Measurements from ENCODE around the gene CLVS2.
A peak's percentile ranks its signal among the peaks of the same experiment; 100 is the strongest.

CLVS2 gene

DNA sequence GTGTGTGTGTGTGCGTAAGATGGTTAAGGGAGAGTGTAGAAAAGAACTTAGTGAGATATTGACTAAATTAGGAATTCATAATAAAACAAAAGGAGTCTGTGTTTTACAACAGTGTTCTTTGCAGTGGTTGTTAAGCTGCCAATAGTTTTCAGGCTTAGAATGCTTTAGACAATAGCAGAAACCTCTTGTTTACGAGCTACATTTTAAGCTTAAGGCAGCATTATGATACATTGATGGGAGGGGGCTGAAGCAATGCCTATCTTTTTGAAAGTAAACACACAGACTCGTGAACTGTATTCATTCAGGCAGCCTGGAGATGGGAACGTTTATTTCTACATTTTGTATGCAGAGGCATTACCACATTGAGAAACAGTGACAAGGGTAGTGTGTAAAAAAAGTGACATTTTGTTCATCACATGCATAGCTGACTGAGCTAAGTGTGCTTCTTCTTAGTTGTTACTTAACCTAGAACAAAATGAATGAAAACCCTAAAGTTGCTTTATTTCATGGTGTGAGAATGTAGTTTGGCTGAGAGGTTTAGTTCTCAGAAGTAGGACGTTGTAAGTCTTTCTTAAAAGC is 21.2 kb downstream of the CLVS2 start:
- no peak overlapping the region for H3K4me3 ChIP-seq (ENCODE audit: low read depth, low read length)
- TF ChIP-seq, protein P1, sequence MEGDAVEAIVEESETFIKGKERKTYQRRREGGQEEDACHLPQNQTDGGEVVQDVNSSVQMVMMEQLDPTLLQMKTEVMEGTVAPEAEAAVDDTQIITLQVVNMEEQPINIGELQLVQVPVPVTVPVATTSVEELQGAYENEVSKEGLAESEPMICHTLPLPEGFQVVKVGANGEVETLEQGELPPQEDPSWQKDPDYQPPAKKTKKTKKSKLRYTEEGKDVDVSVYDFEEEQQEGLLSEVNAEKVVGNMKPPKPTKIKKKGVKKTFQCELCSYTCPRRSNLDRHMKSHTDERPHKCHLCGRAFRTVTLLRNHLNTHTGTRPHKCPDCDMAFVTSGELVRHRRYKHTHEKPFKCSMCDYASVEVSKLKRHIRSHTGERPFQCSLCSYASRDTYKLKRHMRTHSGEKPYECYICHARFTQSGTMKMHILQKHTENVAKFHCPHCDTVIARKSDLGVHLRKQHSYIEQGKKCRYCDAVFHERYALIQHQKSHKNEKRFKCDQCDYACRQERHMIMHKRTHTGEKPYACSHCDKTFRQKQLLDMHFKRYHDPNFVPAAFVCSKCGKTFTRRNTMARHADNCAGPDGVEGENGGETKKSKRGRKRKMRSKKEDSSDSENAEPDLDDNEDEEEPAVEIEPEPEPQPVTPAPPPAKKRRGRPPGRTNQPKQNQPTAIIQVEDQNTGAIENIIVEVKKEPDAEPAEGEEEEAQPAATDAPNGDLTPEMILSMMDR (IDR thresholded peaks at IDR 0.05; ENCODE audit: low read depth, low read length) = no peak
- DNase-seq (ENCODE audit: low read depth, low spot score) = no peak
- in situ Hi-C loops (cut with HindIII; ENCODE audit: low sequenced_read_pairs) = no loop called here

DNA sequence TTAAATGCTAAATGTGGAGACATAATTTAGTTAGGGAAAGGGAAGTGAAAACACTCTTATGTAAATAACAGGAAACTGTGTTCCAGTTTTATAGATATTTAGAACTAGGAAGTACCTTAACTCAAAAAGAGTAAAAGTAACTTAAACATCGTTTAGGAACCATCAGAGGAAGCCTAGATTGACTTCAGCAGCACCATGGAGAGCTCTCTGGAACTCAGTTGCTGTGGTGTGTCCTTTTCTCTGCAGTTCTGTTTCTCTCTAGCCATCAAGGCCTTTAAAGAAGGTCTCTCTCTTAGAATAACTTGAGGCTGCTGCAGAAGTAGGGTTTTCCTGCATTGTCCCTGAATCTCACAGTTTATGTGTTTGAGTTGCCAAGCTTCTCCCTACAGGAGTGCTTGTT is 26.9 kb downstream of the CLVS2 start:
- in situ Hi-C loops (cut with HindIII; ENCODE audit: low sequenced_read_pairs) = no loop called here
- no peak overlapping the region for H3K4me3 ChIP-seq (ENCODE audit: low read depth, low read length)
- DNase-seq (ENCODE audit: low read depth, low spot score) = peak; percentile 36
- TF ChIP-seq, protein P1 (IDR thresholded peaks at IDR 0.05; ENCODE audit: low read depth, low read length) = no peak

DNA sequence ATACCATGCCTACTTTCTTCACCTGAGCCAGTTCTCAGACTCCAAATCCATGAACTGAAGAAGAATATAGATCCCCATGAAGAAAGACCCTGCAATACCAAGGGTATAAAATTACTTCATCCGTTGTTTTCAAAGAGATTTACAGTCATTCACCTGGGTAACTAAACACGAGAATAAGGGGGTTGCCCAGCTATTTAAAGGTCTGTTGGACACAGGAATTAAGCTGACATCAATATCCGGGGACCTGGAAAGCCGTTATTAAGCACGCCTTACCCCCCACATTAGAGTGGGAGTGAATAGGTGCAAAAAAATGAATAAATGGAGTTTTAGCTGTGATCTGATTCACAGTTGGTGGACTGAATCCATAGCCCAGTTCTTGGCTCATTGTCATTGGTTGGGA is 28.9 kb downstream of the CLVS2 start:
- no peak for DNase-seq (ENCODE audit: low read depth, low spot score)
- no peak overlapping the region for H3K4me3 ChIP-seq (ENCODE audit: low read depth, low read length)
- TF ChIP-seq, protein P1 (IDR thresholded peaks at IDR 0.05; ENCODE audit: low read depth, low read length) = no peak
- in situ Hi-C loops (cut with HindIII; ENCODE audit: low sequenced_read_pairs) = no loop called here

DNA sequence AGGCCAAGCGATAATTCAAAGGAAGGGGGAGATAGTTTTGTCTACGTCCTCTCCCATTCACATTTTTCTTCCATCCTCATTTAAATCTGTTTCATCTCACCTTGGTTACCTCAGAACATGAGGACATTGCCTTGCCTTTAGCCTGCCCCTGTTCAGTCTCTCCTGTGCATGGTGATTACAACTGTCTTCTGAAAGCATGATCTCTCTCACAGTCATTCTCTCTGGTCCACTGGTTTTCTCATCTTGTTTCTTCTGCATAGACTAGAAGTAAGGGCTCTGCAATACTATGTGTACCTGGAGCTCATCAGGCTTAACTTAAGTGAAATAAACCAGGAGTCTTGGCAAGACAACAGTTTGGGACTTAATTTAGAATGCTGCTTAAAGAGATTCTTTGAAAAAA is 31.4 kb downstream of the CLVS2 start:
- no peak overlapping the region for H3K4me3 ChIP-seq (ENCODE audit: low read depth, low read length)
- in situ Hi-C loops (cut with HindIII; ENCODE audit: low sequenced_read_pairs) = no loop called here
- DNase-seq (ENCODE audit: low read depth, low spot score) = no peak
- TF ChIP-seq, protein P1 (IDR thresholded peaks at IDR 0.05; ENCODE audit: low read depth, low read length) = no peak

GRCh38 chr6:123028263-123028662 is 32.2 kb downstream of the CLVS2 start:
- no peak for DNase-seq (ENCODE audit: low read depth, low spot score)
- in situ Hi-C loops (cut with HindIII; ENCODE audit: low sequenced_read_pairs) = no loop called here
- no peak overlapping the region for H3K4me3 ChIP-seq (ENCODE audit: low read depth, low read length)
- TF ChIP-seq, protein P1 (IDR thresholded peaks at IDR 0.05; ENCODE audit: low read depth, low read length) = no peak

- TF ChIP-seq, protein P1 (IDR thresholded peaks at IDR 0.05; ENCODE audit: low read depth, low read length) = no peak
- H3K4me3 ChIP-seq (ENCODE audit: low read depth, low read length) = no peak overlapping the region
- in situ Hi-C loops (cut with HindIII; ENCODE audit: low sequenced_read_pairs) = no loop called here
- peak; percentile 6 for DNase-seq (ENCODE audit: low read depth, low spot score)
Observed at GRCh38 chr6:123030282-123030681, 34.2 kb downstream of the CLVS2 start.

- TF ChIP-seq, protein P1 (IDR thresholded peaks at IDR 0.05; ENCODE audit: low read depth, low read length) = no peak
- H3K4me3 ChIP-seq (ENCODE audit: low read depth, low read length) = no peak overlapping the region
- in situ Hi-C loops (cut with HindIII; ENCODE audit: low sequenced_read_pairs) = no loop called here
- no peak for DNase-seq (ENCODE audit: low read depth, low spot score)
Observed at GRCh38 chr6:123036648-123037047, 40.6 kb downstream of the CLVS2 start.

Data from astrocyte of the spinal cord (primary cell).